ENCODE measurements around the gene INSYN1. TPM values are rescaled to one million over a fixed set of nuclear protein-coding genes. Genes with fewer than 3 reads are reported as not detected.
"Not testable (repeated sequence)": the region's sequence is repeated elsewhere in the genome, so short reads cannot be mapped to it uniquely, and the experiment has no call there.

Gene INSYN1
- total RNA-seq, 1 donor from 2014 or later, result 13.0 TPM

DNA sequence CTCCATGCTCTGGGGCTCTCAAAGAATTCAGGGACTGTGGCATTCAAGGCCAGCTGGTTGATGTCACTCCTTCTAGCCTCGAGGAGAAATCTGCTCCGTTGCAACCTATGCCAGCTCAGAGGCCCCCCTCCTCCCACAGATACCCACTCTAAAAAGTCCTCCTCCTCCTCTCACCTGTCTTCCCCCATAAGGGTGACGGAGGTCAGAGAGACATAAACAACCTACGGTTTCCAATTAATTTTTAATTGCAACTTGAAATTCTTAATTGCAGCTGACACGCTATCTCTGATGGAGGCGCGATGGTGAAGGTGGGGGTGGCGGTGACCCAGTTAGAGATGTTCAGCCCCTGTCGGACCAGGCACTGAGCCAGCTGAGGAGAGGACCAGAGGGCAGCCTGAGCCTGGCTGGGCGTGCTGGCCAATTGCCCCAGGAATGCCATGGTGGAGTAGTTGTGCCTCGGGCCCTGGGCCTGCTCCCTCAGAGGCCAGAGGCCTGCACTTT lies 43.2 kb upstream of the INSYN1 start:
- intact Hi-C loops (cut with DNase I), result no loop called here
- Histone ChIP-seq H3K9me3 (no peaks in the 10 kb centered on the region), H3K36me3 (no peaks in the 10 kb centered on the region), H3K27ac (no peak overlapping the region), H3K27me3 (no peaks in the 10 kb centered on the region), H3K4me1 (peaks cover 9 to 23% of the 10 kb centered on the region in 2 donors), H3K4me3 (no peak overlapping the region)
- no peak for DNase-seq (ENCODE audit: low spot score in 2 of 2)
- TF ChIP-seq, protein P1, sequence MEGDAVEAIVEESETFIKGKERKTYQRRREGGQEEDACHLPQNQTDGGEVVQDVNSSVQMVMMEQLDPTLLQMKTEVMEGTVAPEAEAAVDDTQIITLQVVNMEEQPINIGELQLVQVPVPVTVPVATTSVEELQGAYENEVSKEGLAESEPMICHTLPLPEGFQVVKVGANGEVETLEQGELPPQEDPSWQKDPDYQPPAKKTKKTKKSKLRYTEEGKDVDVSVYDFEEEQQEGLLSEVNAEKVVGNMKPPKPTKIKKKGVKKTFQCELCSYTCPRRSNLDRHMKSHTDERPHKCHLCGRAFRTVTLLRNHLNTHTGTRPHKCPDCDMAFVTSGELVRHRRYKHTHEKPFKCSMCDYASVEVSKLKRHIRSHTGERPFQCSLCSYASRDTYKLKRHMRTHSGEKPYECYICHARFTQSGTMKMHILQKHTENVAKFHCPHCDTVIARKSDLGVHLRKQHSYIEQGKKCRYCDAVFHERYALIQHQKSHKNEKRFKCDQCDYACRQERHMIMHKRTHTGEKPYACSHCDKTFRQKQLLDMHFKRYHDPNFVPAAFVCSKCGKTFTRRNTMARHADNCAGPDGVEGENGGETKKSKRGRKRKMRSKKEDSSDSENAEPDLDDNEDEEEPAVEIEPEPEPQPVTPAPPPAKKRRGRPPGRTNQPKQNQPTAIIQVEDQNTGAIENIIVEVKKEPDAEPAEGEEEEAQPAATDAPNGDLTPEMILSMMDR (IDR thresholded peaks at IDR 0.05), result no peak

DNA sequence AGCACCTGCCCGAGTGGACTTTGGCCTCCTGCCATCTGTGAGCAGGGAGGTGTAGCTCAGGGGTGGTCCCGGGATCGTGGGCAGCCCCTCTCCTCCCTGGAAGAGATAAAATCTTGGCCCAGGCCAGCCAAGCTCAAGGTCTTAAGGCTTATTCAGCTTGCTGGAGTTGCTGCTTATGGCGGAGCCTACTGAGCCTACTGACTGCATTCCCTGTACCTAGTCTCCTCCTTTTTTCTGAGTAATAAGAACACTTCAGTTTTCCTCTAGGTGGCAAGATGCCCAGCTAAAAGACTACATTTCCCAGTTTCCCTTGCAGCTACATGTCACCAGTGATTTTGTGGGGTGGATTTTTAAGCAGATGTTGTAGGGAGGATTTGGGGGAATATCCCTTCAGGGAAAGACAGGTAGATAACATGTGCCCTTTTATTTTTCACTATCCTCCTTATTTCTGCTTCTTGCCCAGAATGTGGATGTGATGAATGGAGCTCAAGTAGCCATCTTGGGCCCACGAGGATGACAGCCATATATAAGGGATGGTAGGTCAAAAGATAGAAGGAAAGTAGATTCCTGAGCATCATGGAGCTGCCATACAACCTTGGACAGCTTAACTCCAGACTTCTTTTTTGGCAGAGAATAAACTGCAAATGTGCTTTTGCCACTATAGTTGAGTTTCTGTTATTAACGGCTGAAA lies 41.4 kb upstream of the INSYN1 start:
- no peak overlapping the region for H3K27ac ChIP-seq
- TF ChIP-seq, protein P1 (IDR thresholded peaks at IDR 0.05), result no peak
- no peak overlapping the region for H3K4me3 ChIP-seq
- H3K9me3 ChIP-seq, result no peaks in the 10 kb centered on the region
- DNase-seq (ENCODE audit: low spot score in 2 of 2), result no peak
- H3K4me1 ChIP-seq, result peaks cover 0 to 6% of the 10 kb centered on the region in 2 donors
- no peaks in the 10 kb centered on the region for H3K36me3 ChIP-seq
- H3K27me3 ChIP-seq, result no peaks in the 10 kb centered on the region
- intact Hi-C loops (cut with DNase I), result no loop called here

DNA sequence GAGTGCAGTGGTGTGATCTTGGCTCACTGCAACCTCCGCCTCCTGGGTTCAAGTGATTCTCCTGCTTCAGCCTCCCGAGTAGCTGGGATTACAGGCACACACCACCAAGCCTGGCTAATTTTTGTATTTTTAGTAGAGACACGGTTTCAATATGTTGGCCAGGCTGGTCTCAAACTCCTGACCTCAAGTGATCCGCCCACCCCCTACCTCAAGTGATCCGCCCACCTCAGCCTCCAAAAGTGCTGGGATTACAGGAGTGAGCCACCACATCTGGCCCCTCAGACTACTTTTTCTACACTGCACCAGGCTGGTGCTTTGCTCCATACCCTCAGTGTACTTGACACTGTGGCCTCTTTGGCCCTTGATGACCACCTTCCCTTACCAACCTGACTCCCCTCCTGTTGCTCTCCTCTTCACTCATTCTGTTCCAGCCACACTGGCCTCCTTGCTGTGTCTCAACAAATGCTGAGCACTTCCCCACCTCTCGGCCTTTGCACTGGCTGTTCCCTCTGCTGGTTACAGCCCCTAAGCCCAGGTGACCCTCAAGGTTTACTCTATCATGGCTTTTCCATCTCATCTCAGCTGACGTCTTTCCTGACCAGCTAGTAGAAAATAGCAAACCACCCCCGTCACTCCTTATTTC lies 39.9 kb upstream of the INSYN1 start:
- H3K27ac ChIP-seq; H3K36me3 ChIP-seq; DNase-seq (ENCODE audit: low spot score in 2 of 2); H3K4me3 ChIP-seq; intact Hi-C loops (cut with DNase I); H3K9me3 ChIP-seq; H3K27me3 ChIP-seq; H3K4me1 ChIP-seq: not testable (repeated sequence)

DNA sequence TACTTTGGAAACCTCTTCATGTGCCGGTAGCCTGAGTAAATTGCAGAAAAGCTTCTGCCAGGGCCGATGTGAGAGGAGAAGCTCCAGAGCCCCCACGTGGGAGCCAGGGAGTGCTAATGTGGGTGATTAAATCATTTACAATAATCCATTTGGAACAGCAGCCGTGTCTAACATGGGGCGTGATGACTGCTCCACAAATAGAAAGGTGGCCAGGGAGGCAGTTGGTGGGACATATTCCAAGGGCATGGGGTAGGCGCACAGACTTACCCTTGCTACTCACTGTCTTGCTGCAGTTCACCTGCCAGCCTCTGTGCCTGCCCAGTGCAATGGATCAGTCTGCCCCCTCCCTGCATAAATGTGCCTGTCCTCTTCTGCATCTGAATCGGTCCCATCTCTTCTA lies 39.3 kb upstream of the INSYN1 start:
- H3K27ac ChIP-seq, result no peak overlapping the region
- no peaks in the 10 kb centered on the region for H3K4me1 ChIP-seq
- no peaks in the 10 kb centered on the region for H3K36me3 ChIP-seq
- no peaks in the 10 kb centered on the region for H3K9me3 ChIP-seq
- TF ChIP-seq, protein P1 (IDR thresholded peaks at IDR 0.05), result no peak
- DNase-seq (ENCODE audit: low spot score in 2 of 2), result no peak
- intact Hi-C loops (cut with DNase I), result no loop called here
- H3K27me3 ChIP-seq, result no peaks in the 10 kb centered on the region
- H3K4me3 ChIP-seq, result no peak overlapping the region

DNA sequence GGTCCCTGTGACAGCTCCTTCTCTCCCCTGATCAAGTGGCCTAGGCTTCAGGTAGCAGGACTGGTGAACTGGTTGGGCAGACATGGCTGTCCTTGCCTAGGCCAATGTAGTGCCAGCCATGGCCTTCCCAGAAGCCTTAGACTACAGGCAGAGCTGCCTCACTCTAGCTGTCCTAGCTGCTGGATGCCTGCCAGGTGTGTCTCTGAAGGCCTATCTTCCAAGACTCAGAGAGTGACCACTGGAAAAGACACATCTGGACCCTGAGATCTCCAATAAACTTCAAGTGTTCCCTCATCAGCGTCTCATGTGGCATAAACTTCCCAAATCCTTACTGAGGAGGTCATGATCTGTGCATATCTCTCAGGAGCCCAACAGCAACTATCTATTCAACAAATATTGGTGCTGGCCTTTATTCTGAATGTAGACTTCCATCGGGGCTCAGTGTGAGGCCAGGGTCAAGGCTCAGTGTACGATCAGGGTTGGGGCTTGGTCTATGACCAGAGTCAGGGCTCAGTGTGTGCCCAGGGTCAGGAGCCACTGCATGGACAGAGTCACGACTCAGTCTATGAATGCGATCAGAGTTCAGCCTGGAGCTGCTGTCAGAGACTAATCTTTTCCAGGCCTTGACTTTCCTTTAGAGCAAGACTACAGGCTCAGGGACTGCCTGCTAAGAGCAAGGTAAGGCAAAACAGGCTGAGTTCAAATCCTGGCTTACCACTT lies 36.5 kb upstream of the INSYN1 start:
- Histone ChIP-seq H3K27me3 (no peaks in the 10 kb centered on the region), H3K9me3 (no peaks in the 10 kb centered on the region), H3K36me3 (no peaks in the 10 kb centered on the region), H3K27ac (no peak overlapping the region), H3K4me3 (no peak overlapping the region), H3K4me1 (no peaks in the 10 kb centered on the region)
- TF ChIP-seq, protein P1 (IDR thresholded peaks at IDR 0.05), result no peak
- DNase-seq (ENCODE audit: low spot score in 2 of 2), result no peak
- intact Hi-C loops (cut with DNase I), result no loop called here

DNA sequence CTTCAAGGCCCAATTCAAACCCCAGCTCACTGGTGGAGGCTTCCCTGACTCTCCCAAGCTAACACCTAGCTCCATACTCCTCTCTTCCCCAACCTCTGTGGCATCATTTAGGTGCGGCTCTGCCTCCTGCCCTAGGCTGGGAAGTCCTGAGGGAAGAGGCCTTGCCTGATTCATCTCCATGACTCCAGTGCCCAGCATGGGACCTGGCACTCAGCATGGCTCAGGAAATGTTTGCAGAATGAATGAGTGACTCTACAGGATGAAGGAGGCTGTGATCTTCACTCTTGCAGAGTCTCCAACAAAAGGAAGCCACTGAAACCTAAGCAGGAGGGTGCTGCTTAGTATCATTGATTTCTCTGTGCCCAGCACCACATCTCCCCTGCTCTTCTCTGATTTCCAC lies 34.5 kb upstream of the INSYN1 start:
- intact Hi-C loops (cut with DNase I), result no loop called here
- Histone ChIP-seq H3K36me3 (no peaks in the 10 kb centered on the region), H3K4me3 (no peak overlapping the region), H3K27ac (no peak overlapping the region), H3K9me3 (no peaks in the 10 kb centered on the region), H3K27me3 (no peaks in the 10 kb centered on the region), H3K4me1 (no peaks in the 10 kb centered on the region)
- TF ChIP-seq, protein P1 (IDR thresholded peaks at IDR 0.05), result no peak
- no peak for DNase-seq (ENCODE audit: low spot score in 2 of 2)
